HEK293 (cell line): ENCODE measurements around the gene FCMR.
A peak's percentile ranks its signal among the peaks of the same experiment; 100 is the strongest.

Experiments used
- BCL11A ChIP-seq: fragments of 450-650 bp; formaldehyde crosslinking; IDR thresholded peaks from 2 replicates; pipeline ENCODE4 v1.5.1; 2016; ENCODE audit warnings: low read depth, missing biosample characterization, missing genetic modification characterization
- FEZF1 ChIP-seq: fragments of 450-650 bp; formaldehyde crosslinking; IDR thresholded peaks from 2 replicates; pipeline ENCODE4 v1.5.1; 2016; ENCODE audit warnings: missing biosample characterization, missing genetic modification characterization
- HOXA7 ChIP-seq: sonication (generic); formaldehyde crosslinking; IDR thresholded peaks from 2 replicates; pipeline ENCODE4 v1.8.1; 2022; ENCODE audit warnings: missing genetic modification reagents, borderline replicate concordance
- REPIN1 ChIP-seq: fragments of 450-650 bp; formaldehyde crosslinking; IDR thresholded peaks from 2 replicates; pipeline ENCODE4 v1.5.1; 2017; ENCODE audit warnings: missing biosample characterization, missing genetic modification characterization, low read depth
- SP2 ChIP-seq: fragments of 450-650 bp; formaldehyde crosslinking; IDR thresholded peaks from 2 replicates; pipeline ENCODE4 v1.5.1; 2016; ENCODE audit warnings: missing biosample characterization, missing genetic modification characterization
- SP7 ChIP-seq: fragments of 450-650 bp; formaldehyde crosslinking; IDR thresholded peaks from 2 replicates; pipeline ENCODE4 v1.5.1; 2016; ENCODE audit warnings: missing biosample characterization, missing genetic modification characterization
- ZFP37 ChIP-seq: fragments of 450-650 bp; formaldehyde crosslinking; IDR thresholded peaks from 2 replicates; pipeline ENCODE4 v1.5.1; 2016; ENCODE audit warnings: missing biosample characterization, missing genetic modification characterization
- ZFP69B ChIP-seq: fragments of 450-650 bp; formaldehyde crosslinking; IDR thresholded peaks from 2 replicates; pipeline ENCODE4 v1.5.1; 2016; ENCODE audit warnings: missing biosample characterization, missing genetic modification characterization
- ZNF138 ChIP-seq: fragments of 450-650 bp; formaldehyde crosslinking; IDR thresholded peaks from 2 replicates; pipeline ENCODE4 v1.5.1; 2016; ENCODE audit warnings: missing biosample characterization, missing genetic modification characterization, borderline replicate concordance
- ZNF175 ChIP-seq: fragments of 450-650 bp; formaldehyde crosslinking; IDR thresholded peaks from 2 replicates; pipeline ENCODE4 v1.5.1; 2016; ENCODE audit warnings: missing biosample characterization, missing genetic modification characterization
- ZNF23 ChIP-seq: fragments of 450-650 bp; formaldehyde crosslinking; IDR thresholded peaks from 2 replicates; pipeline ENCODE4 v1.5.1; 2016; ENCODE audit warnings: missing biosample characterization, missing genetic modification characterization, borderline replicate concordance
- ZNF341 ChIP-seq: fragments of 450-650 bp; formaldehyde crosslinking; IDR thresholded peaks from 2 replicates; pipeline ENCODE4; 2016; ENCODE audit warnings: low read depth, missing biosample characterization, missing genetic modification characterization
- ZNF514 ChIP-seq: fragments of 450-650 bp; formaldehyde crosslinking; IDR thresholded peaks from 2 replicates; pipeline ENCODE4 v1.5.1; 2016; ENCODE audit warnings: missing biosample characterization, missing genetic modification characterization
- ZNF530 ChIP-seq: fragments of 450-650 bp; formaldehyde crosslinking; IDR thresholded peaks from 2 replicates; pipeline ENCODE4 v1.5.1; 2016; ENCODE audit warnings: low read depth, missing biosample characterization, missing genetic modification characterization
- ZNF621 ChIP-seq: fragments of 450-650 bp; formaldehyde crosslinking; IDR thresholded peaks from 2 replicates; pipeline ENCODE4 v1.5.1; 2017; ENCODE audit warnings: missing biosample characterization, missing genetic modification characterization
- ZNF670 ChIP-seq: fragments of 450-650 bp; formaldehyde crosslinking; IDR thresholded peaks from 2 replicates; pipeline ENCODE4 v1.5.1; 2016; ENCODE audit warnings: missing biosample characterization, missing genetic modification characterization, low read depth
- ZNF677 ChIP-seq: fragments of 450-650 bp; IDR thresholded peaks from 2 replicates; pipeline ENCODE4 v1.5.0; 2018; ENCODE audit warnings: missing biosample characterization, mild to moderate bottlenecking, missing genetic modification characterization, moderate library complexity
- ZNF843 ChIP-seq: fragments of 450-650 bp; formaldehyde crosslinking; IDR thresholded peaks from 2 replicates; pipeline ENCODE4 v1.5.1; 2016; ENCODE audit warnings: missing biosample characterization, missing genetic modification characterization
- TF ChIP-seq, protein P1 (sequence below): fragments of 450-650 bp; formaldehyde crosslinking; IDR thresholded peaks from 2 replicates; pipeline ENCODE4 v1.5.1; 2016; ENCODE audit warnings: missing biosample characterization, missing genetic modification characterization
- TF ChIP-seq, protein P2 (sequence below): fragments of 450-650 bp; formaldehyde crosslinking; IDR thresholded peaks from 2 replicates; pipeline ENCODE4 v1.5.1; 2016; ENCODE audit warnings: missing biosample characterization, missing genetic modification characterization
- TF ChIP-seq, protein P3 (sequence below): fragments of 450-650 bp; formaldehyde crosslinking; IDR thresholded peaks from 2 replicates; pipeline ENCODE4 v1.5.1; 2016; ENCODE audit warnings: missing biosample characterization, missing genetic modification characterization
- TF ChIP-seq, protein P4 (sequence below): fragments of 450-650 bp; formaldehyde crosslinking; IDR thresholded peaks from 2 replicates; pipeline ENCODE4 v1.5.1; 2016; ENCODE audit warnings: missing biosample characterization, missing genetic modification characterization
- TF ChIP-seq, protein P5 (sequence below): fragments of 450-650 bp; formaldehyde crosslinking; IDR thresholded peaks from 2 replicates; pipeline ENCODE4 v1.5.1; 2016; ENCODE audit warnings: missing biosample characterization, missing genetic modification characterization
- TF ChIP-seq, protein P6 (sequence below): fragments of 450-650 bp; formaldehyde crosslinking; IDR thresholded peaks from 2 replicates; pipeline ENCODE4 v1.5.1; 2016; ENCODE audit warnings: missing biosample characterization, missing genetic modification characterization
- TF ChIP-seq, protein P7 (sequence below): fragments of 450-650 bp; formaldehyde crosslinking; IDR thresholded peaks from 2 replicates; pipeline ENCODE4 v1.5.1; 2016; ENCODE audit warnings: missing biosample characterization, missing genetic modification characterization
- TF ChIP-seq, protein P8 (sequence below): fragments of 450-650 bp; formaldehyde crosslinking; IDR thresholded peaks from 2 replicates; pipeline ENCODE4 v1.5.1; 2016; ENCODE audit warnings: missing biosample characterization, missing genetic modification characterization, borderline replicate concordance

FCMR gene

DNA sequence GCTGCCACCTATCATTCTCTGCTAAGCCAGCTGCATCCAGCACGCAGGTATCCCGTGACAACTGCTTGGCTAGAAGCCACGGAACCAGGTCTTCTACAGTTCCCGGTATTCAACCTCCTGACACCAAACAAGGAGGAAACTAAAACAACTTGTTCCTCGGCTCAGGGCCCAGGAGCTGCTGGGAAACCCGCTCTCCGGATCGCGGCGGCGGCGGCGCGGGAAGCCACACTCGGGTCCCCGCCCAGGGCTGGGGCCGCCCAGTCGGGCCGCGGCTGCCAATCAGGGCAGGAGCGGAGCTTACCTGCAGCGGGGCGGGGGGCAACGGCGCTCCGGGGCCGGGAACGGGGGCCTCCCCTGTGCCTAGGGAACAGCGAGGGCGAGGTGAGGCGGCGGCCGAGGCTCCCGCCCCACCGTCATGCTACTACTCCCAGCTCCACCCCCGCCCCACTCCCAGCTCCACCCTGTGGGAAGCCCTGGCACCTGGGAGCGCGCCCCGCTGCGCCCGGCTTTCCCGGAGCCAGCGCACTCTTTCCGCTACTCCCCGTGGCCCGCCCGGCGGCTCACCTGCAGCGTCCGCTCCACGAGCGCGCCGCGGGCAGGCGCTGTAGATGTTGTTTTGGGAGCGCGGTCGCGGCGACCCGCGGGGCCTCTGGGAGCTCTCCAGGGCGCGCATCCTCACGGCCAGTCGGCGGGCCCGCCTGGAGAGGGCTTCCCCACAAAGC is 12.4 kb downstream of the FCMR start (continued):
- TF ChIP-seq ZNF530 (tag by site-specific recombination), result no peak
- 0 out of 2 replicates have a peak, but pooled peaks have one; percentile 18 for TF ChIP-seq ZFP69B
- TF ChIP-seq, protein P1, sequence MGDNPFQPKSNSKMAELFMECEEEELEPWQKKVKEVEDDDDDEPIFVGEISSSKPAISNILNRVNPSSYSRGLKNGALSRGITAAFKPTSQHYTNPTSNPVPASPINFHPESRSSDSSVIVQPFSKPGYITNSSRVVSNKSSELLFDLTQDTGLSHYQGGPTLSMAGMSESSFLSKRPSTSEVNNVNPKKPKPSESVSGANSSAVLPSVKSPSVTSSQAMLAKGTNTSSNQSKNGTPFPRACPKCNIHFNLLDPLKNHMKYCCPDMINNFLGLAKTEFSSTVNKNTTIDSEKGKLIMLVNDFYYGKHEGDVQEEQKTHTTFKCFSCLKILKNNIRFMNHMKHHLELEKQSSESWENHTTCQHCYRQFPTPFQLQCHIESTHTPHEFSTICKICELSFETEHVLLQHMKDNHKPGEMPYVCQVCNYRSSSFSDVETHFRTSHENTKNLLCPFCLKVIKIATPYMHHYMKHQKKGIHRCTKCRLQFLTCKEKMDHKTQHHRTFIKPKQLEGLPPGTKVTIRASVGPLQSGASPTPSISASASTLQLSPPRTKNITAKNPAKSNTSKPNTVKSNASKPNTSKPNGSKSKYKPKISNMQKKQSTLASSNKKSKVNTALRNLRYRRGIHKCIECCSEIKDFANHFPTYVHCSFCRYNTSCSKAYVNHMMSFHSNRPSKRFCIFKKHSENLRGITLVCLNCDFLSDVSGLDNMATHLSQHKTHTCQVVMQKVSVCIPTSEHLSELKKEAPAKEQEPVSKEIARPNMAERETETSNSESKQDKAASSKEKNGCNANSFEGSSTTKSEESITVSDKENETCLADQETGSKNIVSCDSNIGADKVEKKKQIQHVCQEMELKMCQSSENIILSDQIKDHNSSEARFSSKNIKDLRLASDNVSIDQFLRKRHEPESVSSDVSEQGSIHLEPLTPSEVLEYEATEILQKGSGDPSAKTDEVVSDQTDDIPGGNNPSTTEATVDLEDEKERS, result no peak
- TF ChIP-seq, protein P2, sequence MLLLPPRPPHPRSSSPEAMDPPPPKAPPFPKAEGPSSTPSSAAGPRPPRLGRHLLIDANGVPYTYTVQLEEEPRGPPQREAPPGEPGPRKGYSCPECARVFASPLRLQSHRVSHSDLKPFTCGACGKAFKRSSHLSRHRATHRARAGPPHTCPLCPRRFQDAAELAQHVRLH, result no peak
- TF ChIP-seq ZNF843, result no peak
- TF ChIP-seq REPIN1, result no peak
- no peak for TF ChIP-seq ZNF677 (tag by site-specific recombination)
- no peak for TF ChIP-seq ZNF621 (tag by site-specific recombination)
- TF ChIP-seq, protein P3, sequence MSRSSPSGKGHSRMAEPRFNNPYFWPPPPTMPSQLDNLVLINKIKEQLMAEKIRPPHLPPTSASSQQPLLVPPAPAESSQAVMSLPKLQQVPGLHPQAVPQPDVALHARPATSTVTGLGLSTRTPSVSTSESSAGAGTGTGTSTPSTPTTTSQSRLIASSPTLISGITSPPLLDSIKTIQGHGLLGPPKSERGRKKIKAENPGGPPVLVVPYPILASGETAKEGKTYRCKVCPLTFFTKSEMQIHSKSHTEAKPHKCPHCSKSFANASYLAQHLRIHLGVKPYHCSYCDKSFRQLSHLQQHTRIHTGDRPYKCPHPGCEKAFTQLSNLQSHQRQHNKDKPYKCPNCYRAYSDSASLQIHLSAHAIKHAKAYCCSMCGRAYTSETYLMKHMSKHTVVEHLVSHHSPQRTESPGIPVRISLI (tag by site-specific recombination), result no peak
- TF ChIP-seq, protein P4, sequence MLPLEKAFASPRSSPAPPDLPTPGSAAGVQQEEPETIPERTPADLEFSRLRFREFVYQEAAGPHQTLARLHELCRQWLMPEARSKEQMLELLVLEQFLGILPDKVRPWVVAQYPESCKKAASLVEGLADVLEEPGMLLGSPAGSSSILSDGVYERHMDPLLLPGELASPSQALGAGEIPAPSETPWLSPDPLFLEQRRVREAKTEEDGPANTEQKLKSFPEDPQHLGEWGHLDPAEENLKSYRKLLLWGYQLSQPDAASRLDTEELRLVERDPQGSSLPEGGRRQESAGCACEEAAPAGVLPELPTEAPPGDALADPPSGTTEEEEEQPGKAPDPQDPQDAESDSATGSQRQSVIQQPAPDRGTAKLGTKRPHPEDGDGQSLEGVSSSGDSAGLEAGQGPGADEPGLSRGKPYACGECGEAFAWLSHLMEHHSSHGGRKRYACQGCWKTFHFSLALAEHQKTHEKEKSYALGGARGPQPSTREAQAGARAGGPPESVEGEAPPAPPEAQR (tag by site-specific recombination), result no peak
- no peak for TF ChIP-seq ZNF138
- peak; percentile 62 for TF ChIP-seq SP2 (tag by site-specific recombination)
- peak; percentile 74; the same call in 1 of the 2 replicates for TF ChIP-seq ZFP37 (tag by site-specific recombination)
- TF ChIP-seq ZNF175 (tag by site-specific recombination), result no peak
- no peak for TF ChIP-seq BCL11A (tag by site-specific recombination)
- TF ChIP-seq, protein P5, sequence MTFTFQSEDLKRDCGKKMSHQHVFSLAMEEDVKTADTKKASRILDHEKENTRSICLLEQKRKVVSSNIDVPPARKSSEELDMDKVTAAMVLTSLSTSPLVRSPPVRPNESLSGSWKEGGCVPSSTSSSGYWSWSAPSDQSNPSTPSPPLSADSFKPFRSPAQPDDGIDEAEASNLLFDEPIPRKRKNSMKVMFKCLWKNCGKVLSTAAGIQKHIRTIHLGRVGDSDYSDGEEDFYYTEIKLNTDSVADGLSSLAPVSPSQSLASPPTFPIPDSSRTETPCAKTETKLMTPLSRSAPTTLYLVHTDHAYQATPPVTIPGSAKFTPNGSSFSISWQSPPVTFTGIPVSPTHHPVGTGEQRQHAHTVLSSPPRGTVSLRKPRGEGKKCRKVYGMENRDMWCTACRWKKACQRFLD (tag by site-specific recombination), result no peak
- TF ChIP-seq FEZF1, result no peak
- peak; percentile 57 for TF ChIP-seq ZNF341 (tag by site-specific recombination)
- TF ChIP-seq ZNF514, result no peak
- peak; percentile 36; the same call in 1 of the 2 replicates for TF ChIP-seq SP7 (tag by site-specific recombination)
- TF ChIP-seq, protein P6, sequence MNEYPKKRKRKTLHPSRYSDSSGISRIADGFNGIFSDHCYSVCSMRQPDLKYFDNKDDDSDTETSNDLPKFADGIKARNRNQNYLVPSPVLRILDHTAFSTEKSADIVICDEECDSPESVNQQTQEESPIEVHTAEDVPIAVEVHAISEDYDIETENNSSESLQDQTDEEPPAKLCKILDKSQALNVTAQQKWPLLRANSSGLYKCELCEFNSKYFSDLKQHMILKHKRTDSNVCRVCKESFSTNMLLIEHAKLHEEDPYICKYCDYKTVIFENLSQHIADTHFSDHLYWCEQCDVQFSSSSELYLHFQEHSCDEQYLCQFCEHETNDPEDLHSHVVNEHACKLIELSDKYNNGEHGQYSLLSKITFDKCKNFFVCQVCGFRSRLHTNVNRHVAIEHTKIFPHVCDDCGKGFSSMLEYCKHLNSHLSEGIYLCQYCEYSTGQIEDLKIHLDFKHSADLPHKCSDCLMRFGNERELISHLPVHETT, result no peak
- TF ChIP-seq, protein P7, sequence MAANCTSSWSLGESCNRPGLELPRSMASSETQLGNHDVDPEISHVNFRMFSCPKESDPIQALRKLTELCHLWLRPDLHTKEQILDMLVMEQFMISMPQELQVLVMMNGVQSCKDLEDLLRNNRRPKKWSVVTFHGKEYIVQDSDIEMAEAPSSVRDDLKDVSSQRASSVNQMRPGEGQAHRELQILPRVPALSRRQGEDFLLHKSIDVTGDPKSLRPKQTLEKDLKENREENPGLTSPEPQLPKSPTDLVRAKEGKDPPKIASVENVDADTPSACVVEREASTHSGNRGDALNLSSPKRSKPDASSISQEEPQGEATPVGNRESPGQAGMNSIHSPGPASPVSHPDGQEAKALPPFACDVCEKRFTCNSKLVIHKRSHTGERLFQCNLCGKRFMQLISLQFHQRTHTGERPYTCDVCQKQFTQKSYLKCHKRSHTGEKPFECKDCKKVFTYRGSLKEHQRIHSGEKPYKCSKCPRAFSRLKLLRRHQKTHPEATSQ, result 0 out of 2 replicates have a peak, but pooled peaks have one; percentile 47
- no peak for TF ChIP-seq ZNF670 (tag by site-specific recombination)
- TF ChIP-seq ZNF23, result no peak
- TF ChIP-seq, protein P8, sequence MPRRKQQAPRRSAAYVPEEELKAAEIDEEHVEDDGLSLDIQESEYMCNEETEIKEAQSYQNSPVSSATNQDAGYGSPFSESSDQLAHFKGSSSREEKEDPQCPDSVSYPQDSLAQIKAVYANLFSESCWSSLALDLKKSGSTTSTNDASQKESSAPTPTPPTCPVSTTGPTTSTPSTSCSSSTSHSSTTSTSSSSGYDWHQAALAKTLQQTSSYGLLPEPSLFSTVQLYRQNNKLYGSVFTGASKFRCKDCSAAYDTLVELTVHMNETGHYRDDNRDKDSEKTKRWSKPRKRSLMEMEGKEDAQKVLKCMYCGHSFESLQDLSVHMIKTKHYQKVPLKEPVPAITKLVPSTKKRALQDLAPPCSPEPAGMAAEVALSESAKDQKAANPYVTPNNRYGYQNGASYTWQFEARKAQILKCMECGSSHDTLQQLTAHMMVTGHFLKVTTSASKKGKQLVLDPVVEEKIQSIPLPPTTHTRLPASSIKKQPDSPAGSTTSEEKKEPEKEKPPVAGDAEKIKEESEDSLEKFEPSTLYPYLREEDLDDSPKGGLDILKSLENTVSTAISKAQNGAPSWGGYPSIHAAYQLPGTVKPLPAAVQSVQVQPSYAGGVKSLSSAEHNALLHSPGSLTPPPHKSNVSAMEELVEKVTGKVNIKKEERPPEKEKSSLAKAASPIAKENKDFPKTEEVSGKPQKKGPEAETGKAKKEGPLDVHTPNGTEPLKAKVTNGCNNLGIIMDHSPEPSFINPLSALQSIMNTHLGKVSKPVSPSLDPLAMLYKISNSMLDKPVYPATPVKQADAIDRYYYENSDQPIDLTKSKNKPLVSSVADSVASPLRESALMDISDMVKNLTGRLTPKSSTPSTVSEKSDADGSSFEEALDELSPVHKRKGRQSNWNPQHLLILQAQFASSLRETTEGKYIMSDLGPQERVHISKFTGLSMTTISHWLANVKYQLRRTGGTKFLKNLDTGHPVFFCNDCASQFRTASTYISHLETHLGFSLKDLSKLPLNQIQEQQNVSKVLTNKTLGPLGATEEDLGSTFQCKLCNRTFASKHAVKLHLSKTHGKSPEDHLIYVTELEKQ (tag by site-specific recombination), result no peak
- no peak for TF ChIP-seq HOXA7 (CRISPR knock-in tag)
